KBM-7 (cell line): Measurements from ENCODE around the gene CADM1.

Source experiments
- DNase-seq: peaks from one replicate; pipeline ENCODE4 v3.0.0-alpha.2; 2015
- in situ Hi-C: fragments of 300-500 bp; cut with MboI; formaldehyde crosslinking; loops from 2 replicates; pipeline ENCODE4 v1.14.3; 2020; ENCODE audit warnings: low sequenced_read_pairs, low pct_unique_long_range_greater_than_20kb, mixed read lengths

Gene CADM1

GRCh38 chr11:115275045-115275444 lies 229.2 kb downstream of the CADM1 start:
- no peak for DNase-seq
- in situ Hi-C loops = no loop called here

- DNase-seq = no peak
- in situ Hi-C loops = no loop called here
Observed at GRCh38 chr11:115272925-115273324, 231.3 kb downstream of the CADM1 start.

- in situ Hi-C loops = no loop called here
- no peak for DNase-seq
Observed at GRCh38 chr11:115271643-115272042, 232.6 kb downstream of the CADM1 start.

- no peak for DNase-seq
- in situ Hi-C loops = no loop called here
Observed at GRCh38 chr11:115269191-115269950, 234.8 kb downstream of the CADM1 start.

- in situ Hi-C loops = no loop called here
- DNase-seq = no peak
Observed at GRCh38 chr11:115267871-115268270, 236.3 kb downstream of the CADM1 start.

GRCh38 chr11:115267238-115267781 lies 236.9 kb downstream of the CADM1 start:
- DNase-seq = no peak
- in situ Hi-C loops = no loop called here

GRCh38 chr11:115266066-115266639 lies 238.1 kb downstream of the CADM1 start:
- no peak for DNase-seq
- in situ Hi-C loops = no loop called here

- no peak for DNase-seq
- in situ Hi-C loops = no loop called here
Observed at GRCh38 chr11:115263799-115264656, 240.2 kb downstream of the CADM1 start.

GRCh38 chr11:115258216-115258615 lies 246.0 kb downstream of the CADM1 start:
- no peak for DNase-seq
- in situ Hi-C loops = no loop called here

GRCh38 chr11:115257678-115258077 lies 246.5 kb downstream of the CADM1 start:
- in situ Hi-C loops = no loop called here
- DNase-seq = no peak

- DNase-seq = no peak
- in situ Hi-C loops = no loop called here
Observed at GRCh38 chr11:115257270-115257669, 246.9 kb downstream of the CADM1 start.

- DNase-seq = no peak
- in situ Hi-C loops = no loop called here
Observed at GRCh38 chr11:115256397-115257197, 247.6 kb downstream of the CADM1 start.

GRCh38 chr11:115255006-115255762 lies 249.0 kb downstream of the CADM1 start:
- DNase-seq = no peak
- in situ Hi-C loops = no loop called here

- no peak for DNase-seq
- in situ Hi-C loops = no loop called here
Observed at GRCh38 chr11:115251126-115251525, 253.1 kb downstream of the CADM1 start.

GRCh38 chr11:115249061-115249578 lies 255.1 kb downstream of the CADM1 start:
- DNase-seq = no peak
- in situ Hi-C loops = no loop called here

- in situ Hi-C loops = no loop called here
- no peak for DNase-seq
Observed at GRCh38 chr11:115247953-115248352, 256.3 kb downstream of the CADM1 start.

- no peak for DNase-seq
- in situ Hi-C loops = no loop called here
Observed at GRCh38 chr11:115247361-115247760, 256.9 kb downstream of the CADM1 start.

- DNase-seq = no peak
- in situ Hi-C loops = no loop called here
Observed at GRCh38 chr11:115244758-115245157, 259.5 kb downstream of the CADM1 start.
